Activated CD8-positive, alpha-beta memory T cell treated with anti-CD3 and anti-CD28 coated beads for 24 hours (primary cell): ENCODE measurements around the gene DMKN.
"Not testable (repeated sequence)": the region's sequence is repeated elsewhere in the genome, so short reads cannot be mapped to it uniquely, and the experiment has no call there.

Experiments
- DNase-seq: peaks from one replicate; pipeline ENCODE4 v3.0.0-alpha.2; 2020

Gene DMKN

GRCh38 chr19:35495107-35496064 is 18.1 kb downstream of the DMKN start:
- DNase-seq, result peak; percentile 86

- no peak for DNase-seq
Observed at GRCh38 chr19:35493971-35494370, 19.5 kb downstream of the DMKN start.

GRCh38 chr19:35491836-35492360 is 21.6 kb downstream of the DMKN start:
- no peak for DNase-seq

- no peak for DNase-seq
Observed at GRCh38 chr19:35490364-35490763, 23.1 kb downstream of the DMKN start, which contains the start of gene KRTDAP. TSS of gene KRTDAP (minus strand) at chr19:35490464. CDS start at chr19:35490442, 22 bp downstream.

GRCh38 chr19:35488677-35489076 is 24.8 kb downstream of the DMKN start:
- no peak for DNase-seq

GRCh38 chr19:35487656-35488182 is 25.7 kb downstream of the DMKN start:
- DNase-seq, result no peak

- no peak for DNase-seq
Observed at GRCh38 chr19:35486268-35486708, 27.2 kb downstream of the DMKN start.

- no peak for DNase-seq
Observed at GRCh38 chr19:35484252-35485036, 29.0 kb downstream of the DMKN start.

- no peak for DNase-seq
Observed at GRCh38 chr19:35483089-35483488, 30.4 kb downstream of the DMKN start.

GRCh38 chr19:35478794-35479677 is 34.4 kb downstream of the DMKN start:
- DNase-seq, result no peak

GRCh38 chr19:35476149-35476548 is 37.3 kb downstream of the DMKN start:
- DNase-seq, result no peak

- DNase-seq, result not testable (repeated sequence)
Observed at GRCh38 chr19:35474594-35474993, 38.9 kb downstream of the DMKN start.

- no peak for DNase-seq
Observed at GRCh38 chr19:35474104-35474503, 39.3 kb downstream of the DMKN start.

GRCh38 chr19:35471946-35472345 is 41.5 kb downstream of the DMKN start:
- no peak for DNase-seq

- not testable (repeated sequence) for DNase-seq
Observed at GRCh38 chr19:35471075-35471474, 42.4 kb downstream of the DMKN start.

GRCh38 chr19:35470128-35470527 is 43.3 kb downstream of the DMKN start:
- DNase-seq, result no peak

- peak; percentile 74 for DNase-seq
Observed at GRCh38 chr19:35468637-35469036, 44.8 kb downstream of the DMKN start.

GRCh38 chr19:35466259-35466658 is 47.2 kb downstream of the DMKN start:
- no peak for DNase-seq

- not testable (repeated sequence) for DNase-seq
Observed at GRCh38 chr19:35462956-35463355, 50.5 kb downstream of the DMKN start.

GRCh38 chr19:35462476-35462953 is 50.9 kb downstream of the DMKN start:
- no peak for DNase-seq

GRCh38 chr19:35461788-35462187 is 51.7 kb downstream of the DMKN start:
- not testable (repeated sequence) for DNase-seq

GRCh38 chr19:35461060-35461459 is 52.4 kb downstream of the DMKN start:
- no peak for DNase-seq
